Measurements from ENCODE around the gene C20orf141.
"Not testable (repeated sequence)": the region's sequence is repeated elsewhere in the genome, so short reads cannot be mapped to it uniquely, and the experiment has no call there.

The C20orf141 gene, protein sequence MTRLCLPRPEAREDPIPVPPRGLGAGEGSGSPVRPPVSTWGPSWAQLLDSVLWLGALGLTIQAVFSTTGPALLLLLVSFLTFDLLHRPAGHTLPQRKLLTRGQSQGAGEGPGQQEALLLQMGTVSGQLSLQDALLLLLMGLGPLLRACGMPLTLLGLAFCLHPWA

DNA sequence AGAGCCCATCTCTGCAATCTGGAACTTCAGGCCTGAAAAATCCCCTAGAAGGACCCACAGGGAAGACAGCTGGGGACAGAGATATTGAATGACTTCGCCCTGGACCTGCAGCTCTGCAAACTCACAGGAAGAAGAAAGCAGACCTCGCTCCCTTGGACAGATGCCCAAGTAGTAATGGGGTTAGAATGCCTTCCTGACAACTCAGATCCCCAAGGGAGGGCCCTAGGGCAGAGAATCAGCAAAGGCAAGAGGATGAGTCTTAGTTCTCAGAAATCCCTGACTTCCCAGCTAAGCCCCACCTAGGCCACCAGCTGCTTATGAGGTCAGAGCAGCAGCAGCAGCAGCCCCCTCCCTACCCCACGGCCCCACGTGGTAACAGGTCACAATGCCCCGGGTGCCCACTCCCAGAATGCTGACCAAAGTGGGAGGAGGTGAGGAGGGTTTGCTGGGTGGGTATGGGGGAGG lies at the start of gene C20orf141:
Gene C20orf141, plus strand, starts transcription at position 401 of the 465 bp plus-strand sequence. CDS start 198 bp downstream, outside the sequence.
- no peak for DNase-seq

DNA sequence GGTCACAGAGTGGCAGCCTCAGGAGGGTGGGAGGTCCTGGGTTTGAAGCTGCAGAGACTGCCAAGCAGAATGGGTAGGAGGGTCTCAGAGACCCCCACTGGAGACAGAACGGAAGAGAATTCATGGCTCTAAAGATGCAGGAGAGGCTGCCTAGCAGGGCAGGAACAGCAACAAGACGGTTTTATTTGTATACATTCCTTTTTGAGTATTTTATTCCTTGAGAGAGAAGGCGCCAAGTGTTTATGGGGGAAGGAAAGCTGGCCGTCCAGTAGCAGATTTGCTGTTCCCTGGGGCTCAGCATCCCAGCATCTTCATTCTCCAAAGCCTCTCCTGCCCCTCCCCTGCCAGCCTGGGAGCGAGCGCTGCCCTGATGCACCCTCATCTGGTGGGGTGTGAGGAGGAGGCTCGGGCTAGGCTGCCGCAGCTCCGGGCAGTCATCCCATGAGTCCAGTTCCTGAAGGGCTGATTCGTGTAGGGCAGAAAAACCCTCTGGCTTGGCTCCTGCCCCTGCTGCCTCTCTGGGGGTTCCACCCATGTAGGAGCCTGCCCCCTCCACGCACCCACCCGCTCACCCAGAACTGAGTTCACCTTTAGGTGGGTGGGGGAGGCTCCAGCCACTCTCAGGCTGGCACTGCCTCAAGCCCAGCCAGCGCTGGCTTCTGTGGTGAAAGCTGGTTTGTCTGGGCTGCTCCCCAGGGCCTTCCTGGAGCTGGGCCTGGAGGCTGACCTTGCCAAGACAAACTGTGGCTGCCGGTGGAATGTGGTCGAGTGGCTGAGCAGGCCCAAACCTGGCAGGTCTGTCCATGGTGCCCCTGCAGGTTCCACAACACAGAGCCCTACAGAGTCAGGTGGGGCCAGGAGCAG lies 46.8 kb upstream of the C20orf141 start:
- no peak for DNase-seq

DNA sequence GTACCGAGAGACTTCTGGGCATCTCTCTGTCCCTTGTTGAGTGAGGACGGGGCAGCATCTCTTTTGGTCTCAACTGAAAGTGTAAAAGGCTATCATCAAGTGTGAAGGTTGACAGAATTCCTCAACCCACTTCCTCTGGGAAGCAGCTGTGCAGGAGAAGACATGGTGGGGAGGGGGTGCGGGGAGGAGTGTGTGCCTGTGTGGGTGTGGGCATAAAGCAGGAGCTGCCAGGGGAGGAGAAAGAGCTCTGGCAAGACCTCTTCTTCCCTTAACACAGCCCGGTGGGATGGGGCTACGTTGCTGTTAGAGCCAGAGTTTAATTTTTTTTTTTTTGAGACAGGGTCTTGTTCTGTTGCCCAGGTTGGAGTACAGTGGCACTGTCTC lies 46.2 kb upstream of the C20orf141 start:
- no peak for DNase-seq

DNA sequence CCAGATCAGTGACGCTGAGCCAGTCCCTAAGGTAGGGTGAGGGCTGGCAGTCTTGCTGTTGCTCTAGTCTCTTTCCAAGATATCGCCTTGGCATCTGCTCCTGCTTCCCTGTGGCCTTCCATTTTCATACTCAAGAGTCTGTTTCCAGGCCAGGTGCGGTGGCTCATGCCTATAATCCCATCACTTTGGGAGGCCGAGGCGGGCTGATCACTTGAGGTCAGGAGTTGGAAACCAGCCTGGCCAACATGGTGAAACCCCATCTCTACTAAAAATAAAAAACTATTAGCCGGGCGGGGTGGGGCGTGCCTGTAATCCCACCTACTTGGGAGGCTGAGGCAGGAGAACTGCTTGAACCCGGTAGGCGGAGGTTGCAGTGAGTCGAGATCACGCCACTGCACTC lies 44.7 kb upstream of the C20orf141 start:
- not testable (repeated sequence) for DNase-seq

DNA sequence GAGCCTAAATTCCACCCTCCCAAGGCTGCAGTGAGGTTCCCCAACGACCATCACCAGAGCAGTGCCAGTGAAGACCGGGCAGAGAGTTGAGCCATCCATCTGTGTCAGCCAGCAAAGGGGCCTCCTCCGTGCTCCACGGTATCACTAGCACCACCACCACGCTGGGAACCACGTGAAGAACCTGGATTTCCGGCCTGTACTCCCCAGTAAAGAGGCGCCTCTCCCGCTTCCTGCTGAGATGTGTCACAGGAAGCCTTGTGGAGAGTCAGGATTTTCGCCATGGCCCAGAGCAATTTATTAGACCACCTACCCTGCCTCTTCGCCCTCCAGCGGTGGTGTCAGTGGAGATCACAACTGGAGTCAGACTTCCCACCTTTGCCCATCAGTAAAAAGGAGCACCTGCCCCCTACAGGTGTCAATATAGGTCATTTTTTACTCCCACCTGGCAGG lies 43.1 kb upstream of the C20orf141 start:
- DNase-seq: no peak

DNA sequence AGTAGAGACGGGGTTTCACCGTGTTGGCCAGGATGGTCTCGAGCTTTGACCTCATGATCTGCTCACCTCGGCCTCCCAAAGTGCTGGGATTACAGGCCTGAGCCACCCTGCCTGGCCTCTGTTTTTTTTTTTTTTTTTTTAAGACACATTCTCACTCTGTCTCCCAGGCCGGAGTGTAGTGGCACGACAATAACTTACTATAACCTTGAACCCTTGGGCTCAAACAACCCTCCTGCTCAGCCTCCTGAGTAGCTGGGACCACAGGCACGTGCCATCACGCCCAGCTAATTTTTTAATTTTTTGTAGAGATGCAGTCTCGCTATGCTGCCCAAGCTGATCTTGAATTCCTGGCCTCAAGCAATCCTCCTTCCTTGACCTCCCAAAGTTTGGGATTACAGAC lies 41.0 kb upstream of the C20orf141 start:
- no peak for DNase-seq

DNA sequence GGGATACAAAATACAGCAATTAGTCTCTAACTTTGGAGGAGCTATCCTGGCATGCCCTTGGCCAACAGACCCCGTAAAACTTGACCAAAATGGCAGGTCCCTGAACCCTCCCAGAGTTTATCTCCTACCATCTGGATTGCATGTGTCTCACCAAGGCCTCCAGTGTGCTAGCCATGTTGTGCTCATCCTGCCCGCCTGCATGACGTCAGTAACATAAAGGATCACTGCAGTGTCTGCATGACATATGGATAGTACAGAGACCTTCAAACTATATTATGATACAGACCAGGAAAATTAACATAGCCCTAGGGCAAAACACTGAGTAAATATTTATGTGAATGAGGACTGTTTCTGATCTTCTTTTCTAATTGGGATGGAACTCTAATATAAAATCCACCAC lies 39.6 kb upstream of the C20orf141 start:
- DNase-seq: no peak

DNA sequence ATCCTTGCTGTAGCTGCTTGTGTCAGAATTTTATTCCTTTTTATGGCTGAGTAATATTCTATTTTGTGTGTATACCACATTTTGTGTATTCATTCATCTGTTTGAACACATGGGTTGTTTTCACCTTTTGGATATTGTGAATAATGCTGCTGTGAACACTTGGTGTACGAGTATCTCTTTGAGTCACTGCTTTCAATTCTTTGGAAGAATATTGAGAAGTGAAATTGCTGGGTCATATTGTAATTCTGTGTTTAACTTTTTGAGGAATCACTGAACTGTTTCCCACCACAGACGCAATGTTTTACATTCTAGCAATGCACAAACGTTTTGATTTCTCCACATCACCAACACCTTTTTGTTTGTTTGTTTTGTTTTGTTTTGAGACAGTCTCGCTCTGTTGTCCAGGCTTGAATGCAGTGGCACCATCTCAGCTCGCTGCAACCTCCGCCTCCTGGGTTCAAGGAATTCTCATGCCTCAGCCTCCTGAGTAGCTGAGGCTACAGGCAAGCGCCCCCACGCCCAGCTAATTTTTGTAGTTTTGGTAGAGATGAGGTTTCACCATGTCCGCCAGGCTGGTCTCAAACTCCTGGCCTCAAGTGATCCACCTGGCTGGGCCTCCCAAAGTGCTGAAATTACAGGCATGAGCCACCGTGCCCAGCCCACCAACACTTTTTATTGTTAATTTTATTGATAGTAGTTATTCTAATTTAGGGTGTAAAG lies 36.0 kb upstream of the C20orf141 start:
- DNase-seq: no peak

DNA sequence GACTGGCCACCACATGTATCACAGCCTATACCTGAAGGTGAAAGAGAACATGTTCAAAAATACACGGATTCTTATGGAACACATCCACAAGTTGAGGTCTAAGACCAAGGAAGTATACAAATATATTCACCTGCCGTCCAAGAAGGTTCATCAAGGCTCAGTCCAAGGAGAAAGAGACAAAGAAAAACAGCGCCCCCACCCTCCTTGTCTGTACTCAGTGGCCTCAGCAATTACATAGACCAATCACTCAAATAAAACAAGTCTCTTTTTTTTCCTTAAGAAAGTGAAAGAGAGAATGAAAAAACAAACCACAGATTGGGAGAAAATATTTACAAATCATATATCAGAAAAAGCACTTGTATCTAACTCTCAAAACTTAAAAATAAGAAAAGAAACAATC lies 33.8 kb upstream of the C20orf141 start:
- no peak for DNase-seq

DNA sequence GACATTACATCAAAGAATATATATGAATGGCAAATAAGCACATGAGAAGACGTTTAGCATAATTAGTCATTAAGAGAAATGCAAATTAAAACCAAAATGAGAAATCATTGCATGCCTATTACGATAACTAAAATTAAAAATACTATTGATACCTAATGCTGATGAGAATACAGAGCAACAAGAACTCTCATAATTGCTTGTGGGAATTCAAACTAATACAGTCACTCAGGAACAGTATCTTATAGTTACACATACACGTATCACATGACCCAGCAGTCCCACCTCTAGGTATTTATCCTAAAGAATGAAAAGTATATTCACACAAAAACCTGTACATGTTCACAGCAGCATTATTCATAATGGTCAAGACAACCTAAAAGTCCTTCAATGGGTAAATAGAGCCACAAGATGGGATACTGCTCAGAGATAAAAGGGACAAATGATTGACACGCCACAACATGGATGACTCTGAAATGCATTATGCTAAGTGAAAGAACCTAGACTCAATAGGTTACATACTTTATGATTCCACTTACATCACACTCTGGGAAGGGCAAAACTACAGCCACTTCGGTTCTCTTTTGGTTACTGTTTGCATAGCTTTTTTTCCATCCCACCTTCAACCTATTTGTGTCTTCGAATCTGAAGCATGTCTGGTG lies 30.8 kb upstream of the C20orf141 start:
- no peak for DNase-seq

DNA sequence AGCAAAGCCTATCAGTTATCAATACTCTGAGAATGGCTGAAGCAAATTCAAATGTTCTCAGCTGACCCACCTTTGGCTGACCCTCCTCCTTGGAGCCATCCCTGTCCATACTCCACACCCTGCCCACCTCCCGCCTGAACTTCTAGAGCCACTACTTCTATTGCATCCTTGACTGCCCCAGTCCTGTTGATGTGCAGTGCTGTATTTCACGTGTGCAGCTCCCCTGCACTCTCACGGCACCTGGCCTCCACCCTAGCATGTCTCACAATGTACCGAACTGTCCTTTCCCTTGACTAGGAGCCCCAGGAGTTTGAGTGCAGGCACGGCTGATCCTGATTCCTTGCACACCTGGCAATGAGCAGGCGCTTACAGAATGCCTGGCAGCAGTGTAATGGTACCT lies 21.3 kb upstream of the C20orf141 start:
- DNase-seq: no peak

DNA sequence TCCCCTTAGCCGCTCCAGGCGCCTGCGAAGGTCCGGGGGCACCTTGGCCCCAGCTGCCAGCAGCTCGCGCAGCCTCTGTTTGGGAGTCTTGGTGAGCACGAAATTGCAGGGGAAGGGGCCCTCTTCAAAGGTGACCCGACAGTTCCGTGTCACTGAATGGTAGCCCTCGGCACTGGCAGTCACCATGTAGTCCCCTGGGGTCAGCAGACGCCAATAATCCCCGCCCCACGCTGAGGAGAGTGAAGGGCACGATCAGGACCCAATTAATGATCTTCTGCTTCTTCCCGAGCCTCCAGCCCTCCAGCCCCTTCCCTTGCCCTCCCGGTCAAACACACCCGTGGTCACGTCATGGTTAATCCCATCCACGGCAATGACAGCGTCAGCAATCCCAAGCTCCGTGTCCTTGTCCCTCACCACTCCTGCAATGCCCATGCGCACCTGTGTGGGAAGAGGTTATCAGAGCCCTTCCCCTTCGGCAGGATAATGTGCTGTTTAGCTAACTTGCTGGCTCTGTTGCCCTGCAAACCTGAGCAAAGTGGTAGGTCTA lies 20.5 kb upstream of the C20orf141 start:
- DNase-seq: no peak

DNA sequence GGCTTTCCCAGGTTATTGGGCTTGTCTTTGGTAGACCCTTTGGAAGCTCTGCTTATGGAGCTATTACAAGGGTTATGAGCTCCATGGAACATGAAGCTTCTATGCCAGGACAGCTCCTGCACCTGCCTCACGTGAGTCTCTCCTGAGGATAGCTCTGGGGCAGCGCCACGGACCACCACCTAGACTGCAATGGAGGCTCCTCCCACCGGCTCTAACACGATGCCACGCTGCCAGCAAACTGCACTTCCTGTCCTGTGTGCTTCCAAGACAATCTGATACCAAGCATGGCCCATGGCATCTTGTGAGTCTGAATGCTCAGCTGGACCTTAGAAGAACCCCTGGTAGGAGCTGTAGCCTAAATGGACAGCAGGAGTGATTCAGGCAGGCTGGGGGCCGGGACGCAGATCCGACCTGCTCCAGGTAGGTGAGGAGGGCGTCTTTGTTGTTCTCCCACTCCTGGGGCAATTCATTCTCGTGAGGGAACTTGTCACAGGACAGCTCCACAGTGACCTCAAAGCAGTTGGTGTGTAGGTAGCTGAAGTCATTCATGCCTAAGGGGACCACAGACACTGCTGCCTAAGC lies 19.8 kb upstream of the C20orf141 start:
- no peak for DNase-seq

DNA sequence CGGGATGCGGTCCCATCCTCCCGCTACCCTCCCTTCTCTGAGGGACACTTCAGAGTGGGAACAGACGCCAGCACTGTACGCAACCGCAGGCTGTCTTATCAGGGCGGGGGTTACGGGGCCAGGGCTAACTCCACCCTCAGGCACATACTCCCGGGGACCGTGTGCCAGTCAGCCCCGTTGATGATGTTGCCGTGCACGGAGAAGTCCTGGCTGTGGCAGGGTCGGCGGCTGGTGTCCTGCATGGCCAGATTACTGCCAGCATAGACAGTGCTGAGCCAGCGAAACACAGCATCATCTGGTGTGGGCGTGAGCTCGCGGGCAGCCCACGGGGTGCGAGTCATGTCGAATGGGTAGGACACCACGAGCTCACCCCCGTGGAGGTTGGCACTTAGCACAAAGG lies 19.3 kb upstream of the C20orf141 start:
- no peak for DNase-seq

DNA sequence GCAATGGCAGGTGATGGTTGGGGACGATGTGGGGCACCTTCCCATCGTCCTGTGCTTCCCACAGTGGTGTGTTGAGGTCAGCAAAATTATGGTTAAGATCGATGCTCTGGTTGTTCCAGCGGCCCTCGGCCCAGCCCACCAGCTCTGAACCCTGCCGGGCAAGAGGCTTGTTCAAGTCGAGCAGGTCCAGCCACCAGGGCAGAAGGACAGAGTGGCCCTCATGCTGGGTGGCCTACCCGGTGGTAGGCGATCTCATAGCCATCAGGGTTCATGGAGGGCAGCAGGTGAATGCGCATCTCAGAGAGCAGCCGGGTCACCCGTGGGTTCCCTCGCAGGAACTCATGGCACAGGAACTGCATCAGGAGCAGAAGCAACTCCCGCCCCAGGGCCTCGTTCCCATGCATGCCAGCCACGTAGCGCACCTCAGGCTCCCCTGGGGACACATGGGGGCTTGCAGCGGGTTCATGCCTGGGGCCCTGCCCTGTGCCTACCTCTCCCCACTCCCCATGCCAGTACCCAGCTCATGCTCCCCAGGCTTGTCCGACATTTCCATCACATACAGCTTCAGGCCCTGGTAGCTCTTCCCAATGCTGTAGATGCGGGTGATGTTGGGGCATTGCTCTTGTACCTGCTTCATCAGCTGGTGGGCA lies 18.7 kb upstream of the C20orf141 start:
- no peak for DNase-seq

DNA sequence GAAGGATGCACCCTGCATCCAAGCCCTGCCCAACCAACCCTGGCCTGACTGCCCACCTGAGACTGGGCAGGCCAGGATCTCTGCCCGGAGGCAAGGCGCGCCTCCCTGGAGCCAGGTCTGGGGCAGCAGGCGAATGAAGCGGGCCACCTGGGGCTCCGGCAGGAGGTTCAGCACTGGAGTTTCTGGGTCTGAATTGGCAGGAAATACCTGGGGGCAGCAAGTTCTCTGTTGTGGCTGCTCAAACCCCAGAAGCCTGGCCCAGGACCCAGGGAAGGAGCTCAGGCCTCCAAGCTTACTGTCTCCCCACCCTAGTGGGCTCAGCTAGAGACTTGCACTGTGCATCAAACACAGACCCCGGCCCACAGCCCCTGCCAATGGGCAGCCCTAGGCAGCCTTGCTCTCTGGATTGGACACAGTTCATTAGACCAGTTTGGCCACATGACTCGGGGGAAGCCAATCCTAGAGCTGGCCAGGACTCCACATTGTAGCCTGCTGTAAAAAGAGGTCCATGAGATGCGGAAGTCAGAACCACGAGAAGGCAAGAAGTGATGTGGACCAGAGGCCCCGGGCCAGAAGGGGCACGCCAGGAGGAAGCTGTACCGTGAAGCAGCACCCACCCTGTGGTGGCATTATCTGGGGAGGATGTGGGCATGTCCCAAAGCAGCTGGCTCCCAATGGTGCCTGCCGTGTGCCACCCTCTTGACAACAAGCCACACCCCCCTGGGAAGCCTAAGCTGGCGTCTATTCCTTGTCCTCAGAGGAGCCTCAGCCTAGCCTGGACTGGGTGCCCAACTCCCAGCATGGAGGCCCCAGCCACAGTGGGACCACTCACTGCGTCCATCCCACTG lies 17.4 kb upstream of the C20orf141 start:
- DNase-seq: no peak

DNA sequence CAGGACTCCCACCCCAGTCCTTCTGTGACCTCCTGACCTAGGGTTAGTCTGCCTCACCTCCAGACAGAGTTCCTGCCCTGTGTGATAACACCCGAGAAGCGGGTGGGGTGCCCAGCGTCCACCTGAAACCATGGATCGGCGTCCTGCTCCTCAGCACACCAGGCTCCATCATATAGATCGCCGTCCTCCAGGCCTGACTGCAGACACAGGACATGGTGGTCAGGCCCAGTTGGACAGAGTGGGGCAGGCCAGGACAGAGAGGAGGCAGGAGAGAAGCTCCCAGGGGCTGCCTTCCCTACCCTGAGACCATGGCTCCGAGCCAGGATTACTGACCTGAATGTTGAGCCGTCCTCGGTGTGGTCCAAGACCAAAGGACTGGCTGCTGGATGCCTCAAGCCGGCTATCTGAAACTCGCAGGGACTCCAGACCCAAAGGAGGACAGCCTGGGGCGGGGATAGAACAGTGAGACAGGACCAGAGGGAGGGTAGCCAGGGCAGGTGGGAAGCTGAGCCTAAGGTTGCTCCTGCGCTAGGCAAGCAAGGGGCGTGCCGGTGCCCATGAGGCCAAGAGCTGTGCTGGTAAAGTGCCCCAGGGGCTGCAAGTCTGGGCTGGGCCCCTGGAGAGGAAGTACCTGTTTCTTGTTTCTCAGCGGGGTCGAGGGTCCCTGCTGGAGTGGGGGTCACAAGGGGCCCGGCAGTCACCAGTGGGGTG lies 16.5 kb upstream of the C20orf141 start:
- no peak for DNase-seq

DNA sequence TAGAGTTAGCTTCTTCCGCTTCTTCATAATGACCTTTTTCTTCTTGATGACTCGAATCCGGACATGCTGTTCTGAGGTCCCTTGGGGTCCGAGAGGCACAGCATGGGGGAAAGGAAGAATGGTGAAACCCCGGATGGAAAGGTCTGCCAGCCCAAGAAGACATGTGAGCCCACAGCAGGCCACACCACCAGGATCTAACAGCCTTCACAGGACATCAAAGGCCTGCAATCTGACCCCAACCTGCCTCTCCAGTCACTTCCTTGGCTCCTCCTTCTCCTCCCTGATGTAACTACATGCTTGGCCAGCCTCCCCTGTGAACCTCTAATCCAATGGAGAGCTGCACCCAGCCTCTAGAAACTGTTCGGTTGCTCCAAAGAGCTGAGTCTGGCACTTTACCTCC lies 16.0 kb upstream of the C20orf141 start:
- DNase-seq: no peak

DNA sequence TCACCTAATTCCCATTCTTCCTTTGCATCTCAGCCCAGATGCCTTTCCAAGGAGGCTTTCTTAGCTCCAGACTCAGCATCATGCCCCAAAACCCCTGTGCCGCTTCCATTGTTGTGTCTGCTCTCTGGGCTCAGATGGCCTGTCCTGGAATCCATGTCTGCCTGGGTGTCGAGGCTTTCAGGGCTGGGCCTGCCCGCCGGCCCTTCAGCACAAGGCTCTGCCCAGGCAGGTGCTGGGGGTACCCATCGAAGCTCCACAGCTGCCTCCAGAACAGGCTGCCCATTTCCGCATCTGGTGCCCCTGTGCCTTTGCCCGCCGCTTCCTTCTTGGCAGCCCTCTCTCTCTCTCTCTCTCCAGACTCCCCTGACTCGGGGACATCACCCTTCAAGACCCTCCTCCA lies 15.5 kb upstream of the C20orf141 start:
- DNase-seq: no peak

Measured in stimulated activated CD4-positive, alpha-beta T cell treated with anti-CD3 and anti-CD28 coated beads, Interleukin-1b, Interleukin-23, amount 100 ng/mL, for 48 hours (primary cell).